GM12878 (cell line): ENCODE measurements around the gene COIL. TPM values are rescaled to one million over a fixed set of nuclear protein-coding genes. Genes with fewer than 3 reads are reported as not detected.

Source experiments
- ATAC-seq: fragments of 200-7000 bp; cut with Tn5 transposase; 3 replicates; pipeline ENCODE4 v1.9.1; 2020; ENCODE audit warnings: mild to moderate bottlenecking, moderate library complexity
- BruUV-seq: library from RNA; stranded (reverse); fragments of 400-500 nt; replicated peaks from 2 replicates; lab custom pipeline; 2021; lab: Mats Ljungman, UMichigan
- CTCF ChIA-PET: fragments of 300-600 bp; sonication (Branson Sonifier 250); formaldehyde crosslinking; extraction: SDS; loops from one replicate; lab custom pipeline; 2021; ENCODE audit warnings: inconsistent platforms; lab: Yijun Ruan, JAX
- POLR2A ChIA-PET: fragments of 350-600 bp; formaldehyde crosslinking; extraction: SDS; loops from one replicate; lab custom pipeline; 2021; ENCODE audit warnings: inconsistent platforms; lab: Charles Lee
- RAD21 ChIA-PET: fragments of 300-600 bp; sonication (Branson Sonifier 250); formaldehyde crosslinking; loops from one replicate; lab custom pipeline; 2023; ENCODE audit warnings: antibody characterized with exemption; ENCODE audit not compliant: unreplicated experiment; lab: Charles Lee
- SMC1A ChIA-PET: fragments of 300-600 bp; sonication (Branson Sonifier 250); formaldehyde crosslinking; loops from one replicate; lab custom pipeline; 2023; ENCODE audit not compliant: unreplicated experiment, uncharacterized antibody; lab: Charles Lee
- DNase-seq: peaks from one replicate; pipeline ENCODE4 v3.0.0-alpha.2; 2011; ENCODE audit warnings: low read depth, low spot score
- FAIRE-seq: peaks from 3 replicates; lab custom pipeline; 2011; peaks lifted over from hg19 to GRCh38; lab: Jason Lieb, UNC
- H2AFZ ChIP-seq: 2 replicates; pipeline ENCODE4 v1.6.0; 2011; ENCODE audit warnings: low read depth, low read length, control low read depth; ENCODE audit not compliant: control insufficient read depth
- H3K27ac ChIP-seq: 2 replicates; pipeline ENCODE4 v1.5.1; 2011; ENCODE audit warnings: control low read depth; ENCODE audit not compliant: control insufficient read depth, insufficient read depth
- H3K27me3 ChIP-seq, 2 experiments: replicated peaks in 1 of 2; 2 replicates each; pipeline versions ENCODE4 v1.6.0 to v1.6.1; 2011; ENCODE audit warnings: low read length in 1 of 2; ENCODE audit not compliant: control insufficient read depth in 2 of 2, insufficient read depth in 2 of 2
- H3K36me3 ChIP-seq, 2 experiments: 2 replicates each; pipeline ENCODE4 v1.5.1; 2011; ENCODE audit warnings: low read length in 1 of 2; ENCODE audit not compliant: control insufficient read depth in 2 of 2, insufficient read depth in 2 of 2
- H3K4me1 ChIP-seq: 2 replicates; pipeline ENCODE4 v1.6.1; 2011; ENCODE audit warnings: mild to moderate bottlenecking, low read length, moderate library complexity, mixed read lengths; ENCODE audit not compliant: control insufficient read depth, insufficient read depth
- H3K4me2 ChIP-seq: 2 replicates; pipeline ENCODE4 v1.6.0; 2011; ENCODE audit warnings: control low read depth; ENCODE audit not compliant: control insufficient read depth, insufficient read depth
- H3K4me3 ChIP-seq: fragments of 200-600 bp; sonication (generic); 2 replicates; pipeline ENCODE4 v1.5.1; 2016
- H3K79me2 ChIP-seq: 2 replicates; pipeline ENCODE4 v1.6.0; 2011; ENCODE audit warnings: low read length; ENCODE audit not compliant: control insufficient read depth, insufficient read depth
- H3K9ac ChIP-seq: 2 replicates; pipeline ENCODE4 v1.8.0; 2011; ENCODE audit warnings: low read length, control low read depth, mixed read lengths; ENCODE audit not compliant: control insufficient read depth, insufficient read depth
- H3K9me3 ChIP-seq: replicated peaks from 3 replicates; pipeline ENCODE4 v1.5.1; 2011; ENCODE audit warnings: mild to moderate bottlenecking, low read length; ENCODE audit not compliant: control insufficient read depth, insufficient read depth
- H4K20me1 ChIP-seq: 2 replicates; pipeline ENCODE4 v1.6.0; 2011; ENCODE audit not compliant: control insufficient read depth, insufficient read depth
- ATF2 ChIP-seq: IDR thresholded peaks from 2 replicates; pipeline ENCODE4 v1.6.1; 2012; ENCODE audit warnings: low read length, inconsistent platforms
- IKZF1 ChIP-seq: fragments of 450-650 bp; conservative IDR thresholded peaks from 2 replicates; pipeline ENCODE4 v1.6.1; 2017; ENCODE audit warnings: antibody characterized with exemption, mild to moderate bottlenecking
- KLF5 ChIP-seq: fragments of 450-650 bp; IDR thresholded peaks from 2 replicates; pipeline ENCODE4 v1.6.1; 2014; ENCODE audit warnings: mild to moderate bottlenecking; ENCODE audit not compliant: partially characterized antibody
- NBN ChIP-seq: fragments of 450-650 bp; IDR thresholded peaks from 2 replicates; pipeline ENCODE4 v1.6.1; 2016
- PAX5 ChIP-seq: IDR thresholded peaks from 2 replicates; pipeline ENCODE4 v1.6.1; 2011; ENCODE audit warnings: low read depth, low read length, borderline replicate concordance
- RELB ChIP-seq: fragments of 450-650 bp; IDR thresholded peaks from 2 replicates; pipeline ENCODE4 v1.6.1; 2017; ENCODE audit warnings: low read depth, mild to moderate bottlenecking, moderate library complexity
- SKIL ChIP-seq: fragments of 450-650 bp; IDR thresholded peaks from 2 replicates; pipeline ENCODE4 v1.6.1; 2017; ENCODE audit warnings: mild to moderate bottlenecking, low read depth, inconsistent platforms; ENCODE audit not compliant: poor library complexity, severe bottlenecking
- SMAD5 ChIP-seq: IDR thresholded peaks from 2 replicates; pipeline ENCODE4 v1.6.1; 2016; ENCODE audit warnings: antibody characterized with exemption, low read depth
- SUPT20H ChIP-seq: IDR thresholded peaks from 2 replicates; pipeline ENCODE4 v1.6.1; 2011; ENCODE audit warnings: low read depth, mild to moderate bottlenecking, low read length, moderate library complexity, borderline replicate concordance; ENCODE audit not compliant: control insufficient read depth
- ZNF207 ChIP-seq: fragments of 450-650 bp; IDR thresholded peaks from 2 replicates; pipeline ENCODE4 v1.6.1; 2014; ENCODE audit warnings: antibody characterized with exemption, mild to moderate bottlenecking, borderline replicate concordance
- WGBS: methylation state at CpG from one replicate; pipeline ENCODE4 v1.1.6; 2016; ENCODE audit warnings: low lambda C conversion rate; ENCODE audit not compliant: insufficient replicate concordance, insufficient coverage; ENCODE audit errors: missing lambda C conversion rate; 5-methylcytosine and 5-hydroxymethylcytosine counted together
- in situ Hi-C: fragments of 300-500 bp; cut with MboI; formaldehyde crosslinking; loops from 9 replicates; pipeline ENCODE4 v1.14.3; 2018; ENCODE audit warnings: mixed read lengths
- intact Hi-C: fragments of 100-400 bp; cut with micrococcal nuclease; formaldehyde crosslinking; loops from one replicate; pipeline ENCODE4 v1.14.2; 2022; ENCODE audit not compliant: unreplicated experiment
- polyA plus RNA-seq, 11 experiments: library from polyadenylated mRNA; depleted of rRNA in 4 of 11; unstranded in 6 of 11; stranded (reverse) in 5 of 11; fragments of >200 nt; fragmentation: Nextera tagmentation in 4 of 11; fragmentation: Illumina TruSeq in 1 of 11; extraction: Ambion mirVana in 4 of 11; extraction: Trizol in 1 of 11; gene quantifications; 1 replicate in 1 of 11; 2 replicates in 10 of 11; pipeline versions ENCODE4 v1.2.1 to v1.2.3, GENCODE V29; 2011 to 2016; ENCODE audit warnings: inconsistent platforms in 2 of 11, missing spikeins in 2 of 11, low read depth in 1 of 11
- total RNA-seq, 4 experiments: library from RNA; depleted of rRNA in 3 of 4; stranded (reverse); fragments of >200 nt in 3 of 4; fragmentation: Illumina TruSeq in 1 of 4; extraction: Trizol in 1 of 4; gene quantifications; 2 replicates each; pipeline versions ENCODE4 v1.2.1 to v1.2.3, GENCODE V29; 2013 to 2021
- TF ChIP-seq, protein P1 (sequence below): fragments of 450-650 bp; IDR thresholded peaks from 2 replicates; pipeline ENCODE4 v1.6.1; 2017; ENCODE audit warnings: mild to moderate bottlenecking, moderate library complexity

The COIL gene
- total and polyA plus RNA-seq, 10 of the 15 experiments (the other 5 are each of a cell fraction or from before 2014, with no cell fraction given) = 13.7 to 24.3 (median 17.4) TPM

- intact Hi-C loops (no loop called here), in situ Hi-C loops (no loop called here)
- H3K27ac ChIP-seq = no peak overlapping the region
- no peak for DNase-seq
- 100% methylated on average over 1 of the region's 1 CpG for WGBS
- H3K36me3 ChIP-seq = no peaks in the 10 kb centered on the region
- H3K4me1 ChIP-seq = no peaks in the 10 kb centered on the region
- RAD21 ChIA-PET = no interaction called here
- no peaks in the 10 kb centered on the region for H4K20me1 ChIP-seq
- H3K79me2 ChIP-seq = no peaks in the 10 kb centered on the region
- H3K9ac ChIP-seq = no peak overlapping the region
- H3K27me3 ChIP-seq = no peaks in the 10 kb centered on the region
- no peak overlapping the region for H3K4me3 ChIP-seq
- no peaks in the 10 kb centered on the region for H3K9me3 ChIP-seq
- H2AFZ ChIP-seq = no peak overlapping the region
- H3K4me2 ChIP-seq = no peak overlapping the region
- ATAC-seq = no peak
- FAIRE-seq = no peak
- SMC1A ChIA-PET = interaction anchor here (0.9 to 1.1 kb wide), 2 partner anchors 9 to 25 kb away, joined by 3 to 4 read pairs; no protein-coding TSS in a partner anchor
- CTCF ChIA-PET = interaction anchor here (0.8 kb wide), 1 partner anchor 31 kb away, joined by 3 read pairs; no protein-coding TSS in a partner anchor
- BruUV-seq = no TSS peak
- POLR2A ChIA-PET = no interaction called here
- TF ChIP-seq, protein P1, sequence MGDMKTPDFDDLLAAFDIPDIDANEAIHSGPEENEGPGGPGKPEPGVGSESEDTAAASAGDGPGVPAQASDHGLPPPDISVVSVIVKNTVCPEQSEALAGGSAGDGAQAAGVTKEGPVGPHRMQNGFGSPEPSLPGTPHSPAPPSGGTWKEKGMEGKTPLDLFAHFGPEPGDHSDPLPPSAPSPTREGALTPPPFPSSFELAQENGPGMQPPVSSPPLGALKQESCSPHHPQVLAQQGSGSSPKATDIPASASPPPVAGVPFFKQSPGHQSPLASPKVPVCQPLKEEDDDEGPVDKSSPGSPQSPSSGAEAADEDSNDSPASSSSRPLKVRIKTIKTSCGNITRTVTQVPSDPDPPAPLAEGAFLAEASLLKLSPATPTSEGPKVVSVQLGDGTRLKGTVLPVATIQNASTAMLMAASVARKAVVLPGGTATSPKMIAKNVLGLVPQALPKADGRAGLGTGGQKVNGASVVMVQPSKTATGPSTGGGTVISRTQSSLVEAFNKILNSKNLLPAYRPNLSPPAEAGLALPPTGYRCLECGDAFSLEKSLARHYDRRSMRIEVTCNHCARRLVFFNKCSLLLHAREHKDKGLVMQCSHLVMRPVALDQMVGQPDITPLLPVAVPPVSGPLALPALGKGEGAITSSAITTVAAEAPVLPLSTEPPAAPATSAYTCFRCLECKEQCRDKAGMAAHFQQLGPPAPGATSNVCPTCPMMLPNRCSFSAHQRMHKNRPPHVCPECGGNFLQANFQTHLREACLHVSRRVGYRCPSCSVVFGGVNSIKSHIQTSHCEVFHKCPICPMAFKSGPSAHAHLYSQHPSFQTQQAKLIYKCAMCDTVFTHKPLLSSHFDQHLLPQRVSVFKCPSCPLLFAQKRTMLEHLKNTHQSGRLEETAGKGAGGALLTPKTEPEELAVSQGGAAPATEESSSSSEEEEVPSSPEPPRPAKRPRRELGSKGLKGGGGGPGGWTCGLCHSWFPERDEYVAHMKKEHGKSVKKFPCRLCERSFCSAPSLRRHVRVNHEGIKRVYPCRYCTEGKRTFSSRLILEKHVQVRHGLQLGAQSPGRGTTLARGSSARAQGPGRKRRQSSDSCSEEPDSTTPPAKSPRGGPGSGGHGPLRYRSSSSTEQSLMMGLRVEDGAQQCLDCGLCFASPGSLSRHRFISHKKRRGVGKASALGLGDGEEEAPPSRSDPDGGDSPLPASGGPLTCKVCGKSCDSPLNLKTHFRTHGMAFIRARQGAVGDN = no peak
- TF ChIP-seq KLF5 (no peak), RELB (no peak), ZNF207 (no peak), ATF2 (no peak), PAX5 (no peak), NBN (no peak), SKIL (no peak), SMAD5 (no peak), SUPT20H (no peak), IKZF1 (no peak)
Measured at GRCh38 chr17:56970974-56971373, 10.1 kb upstream of the COIL start.
